Measurements from ENCODE around the gene NRL. TPM values are rescaled to one million over a fixed set of nuclear protein-coding genes. Genes with fewer than 3 reads are reported as not detected.

NRL gene
- polyA plus RNA-seq, 2 of the 4 experiments (the other 2 are of a cell fraction): 0.93 to 0.97 TPM

DNA sequence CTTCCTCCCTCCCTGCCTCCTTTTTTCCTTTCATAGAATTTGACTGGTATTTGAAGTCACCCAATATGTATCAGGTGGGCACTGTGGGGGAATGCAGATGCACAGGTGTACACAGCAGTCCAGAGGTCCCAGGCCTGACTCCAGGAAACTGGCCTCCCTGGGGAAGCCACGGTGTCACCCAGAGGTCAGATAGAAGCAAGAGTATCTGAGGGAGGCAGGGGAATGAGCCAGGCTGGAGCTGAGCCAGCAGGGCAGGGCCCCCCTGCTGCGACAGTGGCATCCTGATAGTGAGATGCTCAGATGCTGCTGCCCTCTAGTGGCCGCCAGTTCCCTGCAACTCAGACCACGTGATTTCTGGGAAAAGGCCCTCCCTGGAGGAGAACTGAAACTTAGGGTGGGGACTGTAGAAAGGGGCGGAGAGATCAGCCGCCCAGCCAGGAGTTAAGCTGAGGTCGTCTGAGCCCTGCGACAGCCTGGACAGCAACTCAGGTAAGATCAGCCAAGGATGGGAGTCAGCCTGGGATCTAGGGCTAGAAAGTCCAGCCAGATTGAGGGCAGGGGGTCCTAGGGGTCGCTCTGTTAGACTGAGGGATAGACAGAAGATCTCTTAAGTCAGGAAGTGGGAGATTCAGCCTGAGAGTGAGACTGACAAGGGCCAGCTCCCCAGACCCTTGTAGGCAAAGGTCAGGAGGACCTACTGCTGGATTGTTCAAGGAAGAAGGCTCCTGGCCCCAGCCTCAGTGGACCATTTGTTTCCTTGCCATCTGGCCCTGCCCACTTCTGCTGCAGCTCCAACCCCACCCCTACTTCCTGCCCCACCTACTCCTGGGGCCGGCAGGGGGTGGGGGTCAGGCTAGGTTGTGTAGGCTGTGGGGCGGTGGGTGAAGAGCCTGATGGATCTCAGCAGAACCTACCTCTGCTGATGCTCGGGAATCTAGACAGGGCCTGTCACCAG, 46.4 kb upstream of the NRL start, which contains the start of gene IRF9 (continued):
- TF ChIP-seq, protein P1, sequence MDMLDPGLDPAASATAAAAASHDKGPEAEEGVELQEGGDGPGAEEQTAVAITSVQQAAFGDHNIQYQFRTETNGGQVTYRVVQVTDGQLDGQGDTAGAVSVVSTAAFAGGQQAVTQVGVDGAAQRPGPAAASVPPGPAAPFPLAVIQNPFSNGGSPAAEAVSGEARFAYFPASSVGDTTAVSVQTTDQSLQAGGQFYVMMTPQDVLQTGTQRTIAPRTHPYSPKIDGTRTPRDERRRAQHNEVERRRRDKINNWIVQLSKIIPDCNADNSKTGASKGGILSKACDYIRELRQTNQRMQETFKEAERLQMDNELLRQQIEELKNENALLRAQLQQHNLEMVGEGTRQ (IDR thresholded peaks at IDR 0.05): peak; percentile 92
- TF ChIP-seq, protein P2, sequence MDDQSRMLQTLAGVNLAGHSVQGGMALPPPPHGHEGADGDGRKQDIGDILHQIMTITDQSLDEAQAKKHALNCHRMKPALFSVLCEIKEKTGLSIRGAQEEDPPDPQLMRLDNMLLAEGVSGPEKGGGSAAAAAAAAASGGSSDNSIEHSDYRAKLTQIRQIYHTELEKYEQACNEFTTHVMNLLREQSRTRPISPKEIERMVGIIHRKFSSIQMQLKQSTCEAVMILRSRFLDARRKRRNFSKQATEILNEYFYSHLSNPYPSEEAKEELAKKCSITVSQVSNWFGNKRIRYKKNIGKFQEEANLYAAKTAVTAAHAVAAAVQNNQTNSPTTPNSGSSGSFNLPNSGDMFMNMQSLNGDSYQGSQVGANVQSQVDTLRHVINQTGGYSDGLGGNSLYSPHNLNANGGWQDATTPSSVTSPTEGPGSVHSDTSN (IDR thresholded peaks at IDR 0.05): peak; percentile 35; the same call in 1 of the 2 replicates

DNA sequence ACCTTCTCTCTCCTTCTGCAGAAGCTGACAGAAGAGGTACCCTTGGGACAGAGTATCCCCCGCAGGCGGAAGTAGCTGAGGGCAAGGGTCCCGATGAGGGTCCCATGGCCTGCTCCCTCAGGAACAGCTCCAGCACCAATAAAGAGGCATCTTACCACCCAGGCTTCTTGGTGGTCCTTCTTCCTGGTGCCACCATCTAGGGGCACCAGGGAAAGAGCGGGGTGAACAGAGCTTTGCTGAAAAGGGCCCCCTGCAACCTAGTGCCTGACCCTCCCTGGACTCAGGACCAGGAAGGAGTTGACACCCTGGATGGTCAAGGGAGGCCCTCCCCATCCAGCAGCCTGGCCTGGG, 45.7 kb upstream of the NRL start:
- H3K4me3 ChIP-seq: no peak overlapping the region
- WGBS (ENCODE audit: missing lambda C conversion rate): 98% methylated on average over 4 of the region's 4 CpGs
- H3K27ac ChIP-seq: peak overlapping the region; percentile 79 to 86; a peak in 5 of 6 replicates
- peaks cover 25% of the 10 kb centered on the region for H3K4me1 ChIP-seq
- DNase-seq (ENCODE audit: low read depth in 1 of 2, low spot score in 1 of 2) (no peak), ATAC-seq (no peak; a peak in 2 of 6 replicates), FAIRE-seq (no peak)
- TF ChIP-seq, protein P3, sequence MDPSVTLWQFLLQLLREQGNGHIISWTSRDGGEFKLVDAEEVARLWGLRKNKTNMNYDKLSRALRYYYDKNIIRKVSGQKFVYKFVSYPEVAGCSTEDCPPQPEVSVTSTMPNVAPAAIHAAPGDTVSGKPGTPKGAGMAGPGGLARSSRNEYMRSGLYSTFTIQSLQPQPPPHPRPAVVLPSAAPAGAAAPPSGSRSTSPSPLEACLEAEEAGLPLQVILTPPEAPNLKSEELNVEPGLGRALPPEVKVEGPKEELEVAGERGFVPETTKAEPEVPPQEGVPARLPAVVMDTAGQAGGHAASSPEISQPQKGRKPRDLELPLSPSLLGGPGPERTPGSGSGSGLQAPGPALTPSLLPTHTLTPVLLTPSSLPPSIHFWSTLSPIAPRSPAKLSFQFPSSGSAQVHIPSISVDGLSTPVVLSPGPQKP (IDR thresholded peaks at IDR 0.05; ENCODE audit: low read depth, low read length): no peak
- TF ChIP-seq ZC3H11A (IDR thresholded peaks at IDR 0.05) (no peak), TP53 (CRISPR knock-in tag; IDR thresholded peaks at IDR 0.05) (no peak), NFE2L2 (conservative IDR thresholded peaks at IDR 0.05; ENCODE audit: low read length) (no peak), KDM5A (IDR thresholded peaks at IDR 0.05) (no peak), EHMT2 (IDR thresholded peaks at IDR 0.05; ENCODE audit: low read depth) (no peak), ZFP36 (IDR thresholded peaks at IDR 0.05; ENCODE audit: borderline replicate concordance, partially characterized antibody) (no peak)
- H3K9me3 ChIP-seq: no peaks in the 10 kb centered on the region
- ChIA-PET CTCF (interaction anchor here (0.5 to 7.0 kb wide), 40 partner anchors 10 to 843 kb away, joined by 3 to 168 read pairs (median 5); partner anchors contain the start of genes CARMIL3, DCAF11, EMC9 and FITM1), POLR2A (interaction anchor here (0.6 to 2.4 kb wide), 9 partner anchors 9 to 97 kb away, joined by 3 to 16 read pairs (median 6); partner anchors contain the start of genes DCAF11, EMC9, NRL and PCK2)
- H3K4me2 ChIP-seq: peak overlapping the region; percentile 92

DNA sequence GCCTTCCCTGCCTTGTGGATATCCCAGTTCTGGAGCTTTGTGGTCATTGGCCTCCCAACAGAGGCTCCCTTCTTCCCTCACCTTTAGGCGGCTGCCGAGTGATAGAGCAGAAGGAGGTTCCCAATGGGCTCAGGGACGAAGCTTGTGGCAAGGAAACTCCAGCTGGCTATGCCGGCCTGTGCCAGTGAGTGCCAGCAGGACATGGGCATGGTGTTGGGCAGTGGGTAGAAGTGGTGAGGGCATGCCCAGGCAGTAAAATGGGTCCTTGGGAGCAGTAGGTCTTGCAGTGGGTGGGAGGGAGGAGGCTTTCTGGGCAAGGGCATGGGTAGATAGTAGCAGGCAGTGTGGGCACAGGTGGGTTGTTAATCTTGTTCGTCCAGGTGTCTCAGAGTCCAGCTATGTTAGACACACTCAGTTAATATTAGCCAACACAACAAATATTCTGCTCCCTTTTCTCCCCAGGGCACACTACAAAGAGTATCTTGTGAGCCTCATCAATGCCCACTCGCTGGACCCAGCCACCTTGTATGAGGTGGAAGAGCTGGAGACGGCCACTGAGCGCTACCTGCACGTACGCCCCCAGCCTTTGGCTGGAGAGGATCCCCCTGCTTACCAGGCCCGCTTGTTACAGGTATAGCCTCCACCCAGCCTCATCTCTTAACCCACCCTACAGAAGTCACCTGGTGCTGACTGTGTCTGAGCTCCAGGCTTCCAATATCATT, 45.2 kb upstream of the NRL start:
- POLR2A ChIA-PET: interaction anchor here (0.6 to 2.4 kb wide), 5 partner anchors 9 to 96 kb away, joined by 3 to 16 read pairs (median 6); partner anchors contain the start of genes DCAF11, EMC9 and NRL
- H3K9me3 ChIP-seq: no peaks in the 10 kb centered on the region
- DNase-seq (ENCODE audit: low read depth in 1 of 2, low spot score in 1 of 2) (no peak), FAIRE-seq (no peak), ATAC-seq (peak in 1 of 2 experiments; percentile 8; a peak in 1 of 6 replicates)
- H3K4me2 ChIP-seq: no peak overlapping the region
- H3K4me3 ChIP-seq: no peak overlapping the region
- H3K4me1 ChIP-seq: peaks cover 25% of the 10 kb centered on the region
- TF ChIP-seq MYC (IDR thresholded peaks at IDR 0.05; ENCODE audit: borderline replicate concordance, low read length): no peak
- no peak for TF ChIP-seq MAFK (IDR thresholded peaks at IDR 0.05; ENCODE audit: partially characterized antibody)
- no peak for TF ChIP-seq ZSCAN20 (CRISPR knock-in tag; IDR thresholded peaks at IDR 0.05)
- TF ChIP-seq, protein P3 (IDR thresholded peaks at IDR 0.05; ENCODE audit: low read depth, low read length): no peak
- TF ChIP-seq SMC3 (IDR thresholded peaks at IDR 0.05): no peak
- TF ChIP-seq, protein P1 (IDR thresholded peaks at IDR 0.05): no peak
- TF ChIP-seq JUNB (IDR thresholded peaks at IDR 0.05): no peak
- no peak for TF ChIP-seq CHD4 (IDR thresholded peaks at IDR 0.05; ENCODE audit: borderline replicate concordance)
- TF ChIP-seq ZC3H11A (IDR thresholded peaks at IDR 0.05): no peak
- no peak for TF ChIP-seq TP53 (CRISPR knock-in tag; IDR thresholded peaks at IDR 0.05)
- no peak for TF ChIP-seq HEYL (CRISPR knock-in tag; IDR thresholded peaks at IDR 0.05)
- TF ChIP-seq, protein P4, sequence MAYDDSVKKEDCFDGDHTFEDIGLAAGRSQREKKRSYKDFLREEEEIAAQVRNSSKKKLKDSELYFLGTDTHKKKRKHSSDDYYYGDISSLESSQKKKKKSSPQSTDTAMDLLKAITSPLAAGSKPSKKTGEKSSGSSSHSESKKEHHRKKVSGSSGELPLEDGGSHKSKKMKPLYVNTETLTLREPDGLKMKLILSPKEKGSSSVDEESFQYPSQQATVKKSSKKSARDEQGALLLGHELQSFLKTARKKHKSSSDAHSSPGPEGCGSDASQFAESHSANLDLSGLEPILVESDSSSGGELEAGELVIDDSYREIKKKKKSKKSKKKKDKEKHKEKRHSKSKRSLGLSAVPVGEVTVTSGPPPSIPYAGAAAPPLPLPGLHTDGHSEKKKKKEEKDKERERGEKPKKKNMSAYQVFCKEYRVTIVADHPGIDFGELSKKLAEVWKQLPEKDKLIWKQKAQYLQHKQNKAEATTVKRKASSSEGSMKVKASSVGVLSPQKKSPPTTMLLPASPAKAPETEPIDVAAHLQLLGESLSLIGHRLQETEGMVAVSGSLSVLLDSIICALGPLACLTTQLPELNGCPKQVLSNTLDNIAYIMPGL (CRISPR knock-in tag; IDR thresholded peaks at IDR 0.05; ENCODE audit: borderline replicate concordance): no peak
- no peak for TF ChIP-seq POLR2AphosphoS2 (conservative IDR thresholded peaks at IDR 0.05; ENCODE audit: low read length)
- TF ChIP-seq, protein P5, sequence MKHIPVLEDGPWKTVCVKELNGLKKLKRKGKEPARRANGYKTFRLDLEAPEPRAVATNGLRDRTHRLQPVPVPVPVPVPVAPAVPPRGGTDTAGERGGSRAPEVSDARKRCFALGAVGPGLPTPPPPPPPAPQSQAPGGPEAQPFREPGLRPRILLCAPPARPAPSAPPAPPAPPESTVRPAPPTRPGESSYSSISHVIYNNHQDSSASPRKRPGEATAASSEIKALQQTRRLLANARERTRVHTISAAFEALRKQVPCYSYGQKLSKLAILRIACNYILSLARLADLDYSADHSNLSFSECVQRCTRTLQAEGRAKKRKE (CRISPR knock-in tag; IDR thresholded peaks at IDR 0.05; ENCODE audit: low read depth): no peak
- TF ChIP-seq EHF (CRISPR knock-in tag; IDR thresholded peaks at IDR 0.05): no peak
- CTCF ChIA-PET: interaction anchor here (0.5 to 7.0 kb wide), 34 partner anchors 13 to 1166 kb away, joined by 3 to 168 read pairs (median 5); partner anchors contain the start of genes CARMIL3, DCAF11, EMC9 and FITM1
- 90% methylated on average over 11 of the region's 11 CpGs for WGBS (ENCODE audit: missing lambda C conversion rate)
- H3K27ac ChIP-seq: peak overlapping the region in 1 of 2 experiments; percentile 79; a peak in 4 of 6 replicates
